K562 (cell line): Measurements from ENCODE around the gene GPSM3. TPM values are rescaled to one million over a fixed set of nuclear protein-coding genes. Genes with fewer than 3 reads are reported as not detected.

Experiments
- ARID3A ChIP-seq: IDR thresholded peaks from 2 replicates; pipeline ENCODE4 v1.6.1; 2012; ENCODE audit warnings: low read depth, low read length, improper control_type of control experiment, borderline replicate concordance
- ELK3 ChIP-seq: fragments of 450-650 bp; formaldehyde crosslinking; IDR thresholded peaks from 2 replicates; pipeline ENCODE4 v1.4.0; 2020; ENCODE audit warnings: mild to moderate bottlenecking
- FOXJ3 ChIP-seq: sonication (generic); formaldehyde crosslinking; IDR thresholded peaks from 2 replicates; pipeline ENCODE4 v1.4.0; 2020; ENCODE audit warnings: mild to moderate bottlenecking, missing genetic modification reagents
- GABPB1 ChIP-seq: sonication (generic); formaldehyde crosslinking; IDR thresholded peaks from 2 replicates; pipeline ENCODE4 v1.8.0; 2022; ENCODE audit warnings: mild to moderate bottlenecking, missing genetic modification reagents
- GATAD2A ChIP-seq: fragments of 450-650 bp; IDR thresholded peaks from 2 replicates; pipeline ENCODE4 v1.6.1; 2017
- HDAC8 ChIP-seq: fragments of 450-650 bp; IDR thresholded peaks from 2 replicates; pipeline ENCODE4 v1.6.1; 2016; ENCODE audit warnings: mild to moderate bottlenecking, missing genetic modification characterization, moderate library complexity, missing compliant biosample characterization
- IRF2 ChIP-seq: sonication (generic); formaldehyde crosslinking; IDR thresholded peaks from 2 replicates; pipeline ENCODE4 v1.8.1; 2022; ENCODE audit warnings: mild to moderate bottlenecking, missing genetic modification reagents
- KAT8 ChIP-seq: fragments of 450-650 bp; IDR thresholded peaks from 2 replicates; pipeline ENCODE4 v1.6.1; 2016; ENCODE audit warnings: low read depth, mild to moderate bottlenecking
- LEF1 ChIP-seq: fragments of 450-650 bp; IDR thresholded peaks from 2 replicates; pipeline ENCODE4 v1.6.1; 2016; ENCODE audit warnings: mild to moderate bottlenecking
- NELFE ChIP-seq: IDR thresholded peaks from 2 replicates; pipeline ENCODE4 v1.6.1; 2011; ENCODE audit warnings: mild to moderate bottlenecking; ENCODE audit not compliant: insufficient read depth, insufficient read length
- NFE2 ChIP-seq: IDR thresholded peaks from 2 replicates; pipeline ENCODE4 v1.6.1; 2014; ENCODE audit warnings: antibody characterized with exemption, low read depth
- PATZ1 ChIP-seq: fragments of 250-450 bp; sonication (Bioruptor Pico); IDR thresholded peaks from 2 replicates; pipeline ENCODE4 v1.5.0; 2020; ENCODE audit warnings: mild to moderate bottlenecking, borderline replicate concordance
- POLR2B ChIP-seq: fragments of 450-650 bp; IDR thresholded peaks from 2 replicates; pipeline ENCODE4 v1.6.1; 2018; ENCODE audit warnings: low read depth; ENCODE audit not compliant: partially characterized antibody
- POLR2G ChIP-seq: fragments of 200-400 bp; formaldehyde crosslinking; IDR thresholded peaks from 2 replicates; pipeline ENCODE4 v1.6.1; 2017; ENCODE audit warnings: low read depth, mild to moderate bottlenecking, antibody characterized with exemption, low read length, moderate library complexity
- RBM17 ChIP-seq: fragments of 200-400 bp; formaldehyde crosslinking; IDR thresholded peaks from 2 replicates; pipeline ENCODE4 v1.6.1; 2017; ENCODE audit warnings: low read depth, mild to moderate bottlenecking, low read length, borderline replicate concordance
- RUNX1 ChIP-seq: sonication (generic); IDR thresholded peaks from 2 replicates; pipeline ENCODE4 v1.6.1; 2016; ENCODE audit warnings: antibody characterized with exemption, low read depth
- SMAD1 ChIP-seq: fragments of 150-350 bp; IDR thresholded peaks from 2 replicates; pipeline ENCODE4 v1.6.1; 2014; ENCODE audit warnings: low read length, low read depth; ENCODE audit not compliant: partially characterized antibody
- TFE3 ChIP-seq: fragments of 450-650 bp; formaldehyde crosslinking; IDR thresholded peaks from 2 replicates; pipeline ENCODE4 v1.4.0; 2020; ENCODE audit warnings: mild to moderate bottlenecking, mixed read lengths
- THRAP3 ChIP-seq: fragments of 450-650 bp; IDR thresholded peaks from 2 replicates; pipeline ENCODE4 v1.6.1; 2016; ENCODE audit warnings: mild to moderate bottlenecking, inconsistent platforms, borderline replicate concordance
- ZKSCAN1 ChIP-seq: fragments of 150-350 bp; IDR thresholded peaks from 2 replicates; pipeline ENCODE4 v1.6.1; 2016; ENCODE audit warnings: low read depth, low read length
- ZNF174 ChIP-seq: fragments of 250-450 bp; sonication (Bioruptor Pico); IDR thresholded peaks from 2 replicates; pipeline ENCODE4 v1.4.0; 2020; ENCODE audit warnings: mild to moderate bottlenecking
- ZNF224 ChIP-seq: sonication (generic); formaldehyde crosslinking; IDR thresholded peaks from 2 replicates; pipeline ENCODE4 v1.8.0; 2022; ENCODE audit warnings: mild to moderate bottlenecking, missing genetic modification reagents
- ZNF384 ChIP-seq: IDR thresholded peaks from 2 replicates; pipeline ENCODE4 v1.6.1; 2012; ENCODE audit warnings: low read depth, low read length, improper control_type of control experiment
- ZNF507 ChIP-seq: conservative IDR thresholded peaks from 2 replicates; pipeline ENCODE4 v1.6.1; 2017; ENCODE audit warnings: missing genetic modification characterization, missing compliant biosample characterization
- polyA plus RNA-seq, 8 experiments: library from polyadenylated mRNA; depleted of rRNA in 4 of 8; stranded (reverse) in 5 of 8; unstranded in 3 of 8; fragments of >200 nt; fragmentation: Nextera tagmentation in 2 of 8; fragmentation: Illumina TruSeq in 1 of 8; extraction: Ambion mirVana in 2 of 8; extraction: Trizol in 1 of 8; gene quantifications; 2 replicates each; pipeline versions ENCODE4 v1.2.1 to v1.2.3, GENCODE V29; 2011 to 2014; ENCODE audit warnings: inconsistent platforms in 1 of 8, missing spikeins in 1 of 8
- total RNA-seq, 7 experiments: library from RNA; depleted of rRNA in 6 of 7; stranded (reverse); fragments of >200 nt in 6 of 7; fragmentation: Illumina TruSeq in 2 of 7; extraction: Trizol in 2 of 7; gene quantifications; 2 replicates each; pipeline versions ENCODE4 v1.2.1 to v1.2.3, GENCODE V29; 2011 to 2021; ENCODE audit warnings: low replicate concordance in 1 of 7

GPSM3 gene
- total and polyA plus RNA-seq, 9 of the 15 experiments (the other 6 are each of a cell fraction or from before 2014, with no cell fraction given): 5.3 to 42.6 (median 24.4) TPM

GRCh38 chr6:32195902-32196681, 3.6 kb upstream of the GPSM3 start (continued):
- TF ChIP-seq FOXJ3 (no peak), LEF1 (no peak; the same call in 1 of the 2 replicates), SMAD1 (peak; percentile 69), RBM17 (no peak), ELK3 (CRISPR knock-in tag) (no peak), GATAD2A (peak; percentile 85; the same call in 1 of the 2 replicates), TFE3 (CRISPR knock-in tag) (no peak), ZKSCAN1 (peak; percentile 12), IRF2 (CRISPR knock-in tag) (no peak), POLR2G (peak; percentile 97), NELFE (no peak), ZNF174 (CRISPR knock-in tag) (no peak), ARID3A (no peak), POLR2B (peak; percentile 96), RUNX1 (no peak), GABPB1 (CRISPR knock-in tag) (peak; percentile 83), ZNF224 (CRISPR knock-in tag) (peak; percentile 10; the same call in 1 of the 2 replicates), HDAC8 (no peak; the same call in 1 of the 2 replicates), THRAP3 (0 out of 2 replicates have a peak, but pooled peaks have one; percentile 41), PATZ1 (no peak), ZNF384 (peak; percentile 9; the same call in 1 of the 2 replicates), KAT8 (no peak), NFE2 (peak; percentile 57), ZNF507 (tag) (no peak)
